Panc1 (cell line): Measurements from ENCODE around the gene SLC17A5.
"Not testable (repeated sequence)": the region's sequence is repeated elsewhere in the genome, so short reads cannot be mapped to it uniquely, and the experiment has no call there.

ENCODE experiments used
- POLR2AphosphoS5 ChIP-seq: IDR thresholded peaks from 2 replicates; pipeline ENCODE4 v1.6.1; 2012; ENCODE audit warnings: mild to moderate bottlenecking, low read depth, low read length, moderate library complexity
- SIN3A ChIP-seq: IDR thresholded peaks from 2 replicates; pipeline ENCODE4 v1.6.1; 2012; ENCODE audit warnings: low read depth, mild to moderate bottlenecking, low read length, moderate library complexity, borderline replicate concordance; ENCODE audit not compliant: insufficient read depth
- TCF7L2 ChIP-seq: IDR thresholded peaks from 2 replicates; pipeline ENCODE4 v1.6.1; 2011; ENCODE audit warnings: mild to moderate bottlenecking, low read depth, low read length, inconsistent platforms
- TF ChIP-seq, protein P1 (sequence below), 2 experiments: IDR thresholded peaks; 2 replicates each; pipeline ENCODE4 v1.6.1; 2011 to 2012; ENCODE audit warnings: low read depth in 2 of 2, control low read depth in 1 of 2, low read length in 1 of 2, mild to moderate bottlenecking in 1 of 2, moderate library complexity in 1 of 2; ENCODE audit not compliant: insufficient read depth in 1 of 2
- TF ChIP-seq, protein P2 (sequence below): fragments of 450-650 bp; IDR thresholded peaks from 2 replicates; pipeline ENCODE4 v1.5.1; 2017; ENCODE audit warnings: mild to moderate bottlenecking

DNA sequence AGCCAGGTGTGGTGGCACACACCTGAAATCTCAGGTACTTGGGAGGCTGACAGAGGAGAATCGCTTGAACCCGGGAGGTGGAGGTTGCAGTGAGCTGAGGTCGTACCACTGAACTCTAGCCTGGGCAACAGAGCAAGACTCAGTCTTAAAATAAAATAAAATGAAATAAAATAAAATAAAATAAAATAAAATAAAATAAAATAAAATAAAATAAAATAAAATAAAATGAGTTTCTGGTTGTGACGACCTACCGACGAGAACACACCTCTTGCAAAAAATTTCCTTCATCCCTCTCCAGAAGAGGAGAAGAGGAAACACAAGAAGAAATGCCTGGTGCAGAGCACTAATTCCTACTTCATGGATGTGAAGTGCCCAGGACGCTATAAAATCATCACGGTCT, 35.7 kb downstream of the SLC17A5 start:
- TF ChIP-seq POLR2AphosphoS5, SIN3A, TCF7L2: not testable (repeated sequence)
- TF ChIP-seq, protein P1, sequence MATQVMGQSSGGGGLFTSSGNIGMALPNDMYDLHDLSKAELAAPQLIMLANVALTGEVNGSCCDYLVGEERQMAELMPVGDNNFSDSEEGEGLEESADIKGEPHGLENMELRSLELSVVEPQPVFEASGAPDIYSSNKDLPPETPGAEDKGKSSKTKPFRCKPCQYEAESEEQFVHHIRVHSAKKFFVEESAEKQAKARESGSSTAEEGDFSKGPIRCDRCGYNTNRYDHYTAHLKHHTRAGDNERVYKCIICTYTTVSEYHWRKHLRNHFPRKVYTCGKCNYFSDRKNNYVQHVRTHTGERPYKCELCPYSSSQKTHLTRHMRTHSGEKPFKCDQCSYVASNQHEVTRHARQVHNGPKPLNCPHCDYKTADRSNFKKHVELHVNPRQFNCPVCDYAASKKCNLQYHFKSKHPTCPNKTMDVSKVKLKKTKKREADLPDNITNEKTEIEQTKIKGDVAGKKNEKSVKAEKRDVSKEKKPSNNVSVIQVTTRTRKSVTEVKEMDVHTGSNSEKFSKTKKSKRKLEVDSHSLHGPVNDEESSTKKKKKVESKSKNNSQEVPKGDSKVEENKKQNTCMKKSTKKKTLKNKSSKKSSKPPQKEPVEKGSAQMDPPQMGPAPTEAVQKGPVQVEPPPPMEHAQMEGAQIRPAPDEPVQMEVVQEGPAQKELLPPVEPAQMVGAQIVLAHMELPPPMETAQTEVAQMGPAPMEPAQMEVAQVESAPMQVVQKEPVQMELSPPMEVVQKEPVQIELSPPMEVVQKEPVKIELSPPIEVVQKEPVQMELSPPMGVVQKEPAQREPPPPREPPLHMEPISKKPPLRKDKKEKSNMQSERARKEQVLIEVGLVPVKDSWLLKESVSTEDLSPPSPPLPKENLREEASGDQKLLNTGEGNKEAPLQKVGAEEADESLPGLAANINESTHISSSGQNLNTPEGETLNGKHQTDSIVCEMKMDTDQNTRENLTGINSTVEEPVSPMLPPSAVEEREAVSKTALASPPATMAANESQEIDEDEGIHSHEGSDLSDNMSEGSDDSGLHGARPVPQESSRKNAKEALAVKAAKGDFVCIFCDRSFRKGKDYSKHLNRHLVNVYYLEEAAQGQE (IDR thresholded peaks at IDR 0.05; ENCODE audit: insufficient read depth in 1 of 2, low read depth in 2 of 2, low read length in 1 of 2): not testable (repeated sequence)
- TF ChIP-seq, protein P2, sequence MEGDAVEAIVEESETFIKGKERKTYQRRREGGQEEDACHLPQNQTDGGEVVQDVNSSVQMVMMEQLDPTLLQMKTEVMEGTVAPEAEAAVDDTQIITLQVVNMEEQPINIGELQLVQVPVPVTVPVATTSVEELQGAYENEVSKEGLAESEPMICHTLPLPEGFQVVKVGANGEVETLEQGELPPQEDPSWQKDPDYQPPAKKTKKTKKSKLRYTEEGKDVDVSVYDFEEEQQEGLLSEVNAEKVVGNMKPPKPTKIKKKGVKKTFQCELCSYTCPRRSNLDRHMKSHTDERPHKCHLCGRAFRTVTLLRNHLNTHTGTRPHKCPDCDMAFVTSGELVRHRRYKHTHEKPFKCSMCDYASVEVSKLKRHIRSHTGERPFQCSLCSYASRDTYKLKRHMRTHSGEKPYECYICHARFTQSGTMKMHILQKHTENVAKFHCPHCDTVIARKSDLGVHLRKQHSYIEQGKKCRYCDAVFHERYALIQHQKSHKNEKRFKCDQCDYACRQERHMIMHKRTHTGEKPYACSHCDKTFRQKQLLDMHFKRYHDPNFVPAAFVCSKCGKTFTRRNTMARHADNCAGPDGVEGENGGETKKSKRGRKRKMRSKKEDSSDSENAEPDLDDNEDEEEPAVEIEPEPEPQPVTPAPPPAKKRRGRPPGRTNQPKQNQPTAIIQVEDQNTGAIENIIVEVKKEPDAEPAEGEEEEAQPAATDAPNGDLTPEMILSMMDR: not testable (repeated sequence)
